Measurements from ENCODE around the gene CHML.

Gene CHML

DNA sequence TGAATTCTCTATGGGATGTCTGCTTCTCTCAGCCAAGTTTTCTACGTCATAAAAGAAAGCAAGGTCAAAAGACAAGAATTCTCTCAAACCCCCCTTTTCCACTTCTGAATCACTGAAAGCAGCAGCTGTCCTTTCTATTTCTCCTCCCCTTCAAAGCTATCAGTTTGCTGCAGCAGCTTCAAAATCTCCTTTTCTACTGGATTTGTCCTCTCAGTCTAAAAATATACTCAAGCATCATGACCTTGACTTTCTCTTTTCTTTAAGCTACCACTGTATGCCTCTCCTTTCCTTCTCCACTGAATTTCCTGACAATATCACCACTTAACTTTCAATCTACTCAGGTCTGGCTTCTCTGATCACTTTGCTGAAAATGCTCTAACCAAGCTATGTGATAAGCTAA lies 13.8 kb upstream of the CHML start:
- TF ChIP-seq FOXP2 (optimal IDR thresholded peaks at IDR 0.05; ENCODE audit: borderline replicate concordance, extremely low read depth, extremely low read length, insufficient read depth) (no peak), TAF1 (IDR thresholded peaks at IDR 0.05; ENCODE audit: borderline replicate concordance, insufficient read depth, low read length) (no peak), POLR2AphosphoS5 (IDR thresholded peaks at IDR 0.05; ENCODE audit: low read depth, low read length) (no peak), SIN3A (IDR thresholded peaks at IDR 0.05; ENCODE audit: borderline replicate concordance, insufficient read depth, low read length) (no peak)
- TF ChIP-seq, protein P1, sequence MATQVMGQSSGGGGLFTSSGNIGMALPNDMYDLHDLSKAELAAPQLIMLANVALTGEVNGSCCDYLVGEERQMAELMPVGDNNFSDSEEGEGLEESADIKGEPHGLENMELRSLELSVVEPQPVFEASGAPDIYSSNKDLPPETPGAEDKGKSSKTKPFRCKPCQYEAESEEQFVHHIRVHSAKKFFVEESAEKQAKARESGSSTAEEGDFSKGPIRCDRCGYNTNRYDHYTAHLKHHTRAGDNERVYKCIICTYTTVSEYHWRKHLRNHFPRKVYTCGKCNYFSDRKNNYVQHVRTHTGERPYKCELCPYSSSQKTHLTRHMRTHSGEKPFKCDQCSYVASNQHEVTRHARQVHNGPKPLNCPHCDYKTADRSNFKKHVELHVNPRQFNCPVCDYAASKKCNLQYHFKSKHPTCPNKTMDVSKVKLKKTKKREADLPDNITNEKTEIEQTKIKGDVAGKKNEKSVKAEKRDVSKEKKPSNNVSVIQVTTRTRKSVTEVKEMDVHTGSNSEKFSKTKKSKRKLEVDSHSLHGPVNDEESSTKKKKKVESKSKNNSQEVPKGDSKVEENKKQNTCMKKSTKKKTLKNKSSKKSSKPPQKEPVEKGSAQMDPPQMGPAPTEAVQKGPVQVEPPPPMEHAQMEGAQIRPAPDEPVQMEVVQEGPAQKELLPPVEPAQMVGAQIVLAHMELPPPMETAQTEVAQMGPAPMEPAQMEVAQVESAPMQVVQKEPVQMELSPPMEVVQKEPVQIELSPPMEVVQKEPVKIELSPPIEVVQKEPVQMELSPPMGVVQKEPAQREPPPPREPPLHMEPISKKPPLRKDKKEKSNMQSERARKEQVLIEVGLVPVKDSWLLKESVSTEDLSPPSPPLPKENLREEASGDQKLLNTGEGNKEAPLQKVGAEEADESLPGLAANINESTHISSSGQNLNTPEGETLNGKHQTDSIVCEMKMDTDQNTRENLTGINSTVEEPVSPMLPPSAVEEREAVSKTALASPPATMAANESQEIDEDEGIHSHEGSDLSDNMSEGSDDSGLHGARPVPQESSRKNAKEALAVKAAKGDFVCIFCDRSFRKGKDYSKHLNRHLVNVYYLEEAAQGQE (IDR thresholded peaks at IDR 0.05; ENCODE audit: insufficient read depth in 1 of 2, low read depth in 2 of 2, low read length in 2 of 2) = no peak

DNA sequence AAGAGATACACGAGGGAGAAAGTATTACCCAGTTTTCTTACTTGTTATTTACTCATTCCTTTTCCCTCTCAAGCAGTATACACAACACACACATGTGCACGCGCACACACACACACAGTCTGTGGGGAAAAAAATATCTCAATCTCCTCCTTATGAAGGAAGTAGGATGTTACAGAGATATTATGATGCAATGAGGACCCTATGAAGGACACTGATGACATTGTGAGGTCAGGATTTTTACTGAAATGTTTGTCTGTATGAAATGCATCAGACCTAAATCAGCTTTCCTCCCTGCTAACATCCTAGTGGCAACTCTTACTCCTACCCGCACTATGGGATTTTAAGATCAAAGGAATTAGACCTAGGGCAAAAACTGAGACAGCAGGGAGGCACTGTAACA lies 11.8 kb upstream of the CHML start, which contains the start of gene WDR64:
WDR64 (plus strand) TSS at position 270 of the 400 bp plus-strand sequence. CDS start 204 bp downstream, outside the sequence.
- TF ChIP-seq POLR2AphosphoS5 (IDR thresholded peaks at IDR 0.05; ENCODE audit: low read depth, low read length) = no peak
- TF ChIP-seq, protein P1 (IDR thresholded peaks at IDR 0.05; ENCODE audit: insufficient read depth in 1 of 2, low read depth in 2 of 2, low read length in 2 of 2) = no peak
- TF ChIP-seq FOXP2 (optimal IDR thresholded peaks at IDR 0.05; ENCODE audit: borderline replicate concordance, extremely low read depth, extremely low read length, insufficient read depth) = no peak
- TF ChIP-seq SIN3A (IDR thresholded peaks at IDR 0.05; ENCODE audit: borderline replicate concordance, insufficient read depth, low read length) = no peak
- no peak for TF ChIP-seq TAF1 (IDR thresholded peaks at IDR 0.05; ENCODE audit: borderline replicate concordance, insufficient read depth, low read length)

DNA sequence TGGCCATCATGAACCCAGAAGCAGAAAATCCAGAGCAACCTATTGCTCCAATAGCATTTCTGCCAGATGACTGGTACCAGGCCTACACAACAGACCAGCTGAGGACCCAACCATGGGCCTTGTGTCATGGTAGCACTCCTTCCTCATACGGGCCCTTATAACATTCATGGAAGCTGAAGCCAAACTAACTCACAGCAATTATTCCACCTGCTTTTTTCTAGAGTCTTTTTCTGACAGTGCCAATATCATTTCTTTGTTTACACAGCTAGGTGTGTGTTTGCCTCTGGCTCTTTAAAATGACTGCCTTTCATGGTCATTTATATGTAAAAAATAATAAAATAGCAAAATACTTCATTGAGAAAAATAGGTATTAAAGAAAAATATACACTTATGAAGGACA lies 8.0 kb upstream of the CHML start:
- TF ChIP-seq, protein P1 (IDR thresholded peaks at IDR 0.05; ENCODE audit: insufficient read depth in 1 of 2, low read depth in 2 of 2, low read length in 2 of 2) = no peak
- TF ChIP-seq FOXP2 (optimal IDR thresholded peaks at IDR 0.05; ENCODE audit: borderline replicate concordance, extremely low read depth, extremely low read length, insufficient read depth) = no peak

DNA sequence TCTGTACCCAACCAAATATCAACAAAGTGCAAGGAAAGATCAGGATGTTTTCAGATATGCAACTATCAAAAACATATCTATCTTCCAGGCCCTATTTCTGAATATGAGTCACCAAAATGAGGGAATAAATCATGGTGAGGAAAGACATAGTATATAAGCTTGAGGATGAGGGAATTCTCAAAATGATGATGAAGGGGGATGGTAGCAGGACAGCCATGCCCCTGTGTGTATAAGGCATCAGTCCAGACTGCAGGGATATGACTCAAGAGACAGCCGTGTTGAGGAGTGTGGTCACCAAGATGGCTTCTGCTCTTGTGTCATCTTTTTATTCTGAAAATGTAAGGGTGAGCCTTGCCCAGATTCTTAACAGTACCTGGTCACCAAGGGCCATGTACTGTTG lies 7.5 kb upstream of the CHML start:
- TF ChIP-seq, protein P1 (IDR thresholded peaks at IDR 0.05; ENCODE audit: insufficient read depth in 1 of 2, low read depth in 2 of 2, low read length in 2 of 2) = no peak
- no peak for TF ChIP-seq SIN3A (IDR thresholded peaks at IDR 0.05; ENCODE audit: borderline replicate concordance, insufficient read depth, low read length)
- TF ChIP-seq POLR2AphosphoS5 (IDR thresholded peaks at IDR 0.05; ENCODE audit: low read depth, low read length) = no peak
- TF ChIP-seq TAF1 (IDR thresholded peaks at IDR 0.05; ENCODE audit: borderline replicate concordance, insufficient read depth, low read length) = no peak
- TF ChIP-seq FOXP2 (optimal IDR thresholded peaks at IDR 0.05; ENCODE audit: borderline replicate concordance, extremely low read depth, extremely low read length, insufficient read depth) = no peak

DNA sequence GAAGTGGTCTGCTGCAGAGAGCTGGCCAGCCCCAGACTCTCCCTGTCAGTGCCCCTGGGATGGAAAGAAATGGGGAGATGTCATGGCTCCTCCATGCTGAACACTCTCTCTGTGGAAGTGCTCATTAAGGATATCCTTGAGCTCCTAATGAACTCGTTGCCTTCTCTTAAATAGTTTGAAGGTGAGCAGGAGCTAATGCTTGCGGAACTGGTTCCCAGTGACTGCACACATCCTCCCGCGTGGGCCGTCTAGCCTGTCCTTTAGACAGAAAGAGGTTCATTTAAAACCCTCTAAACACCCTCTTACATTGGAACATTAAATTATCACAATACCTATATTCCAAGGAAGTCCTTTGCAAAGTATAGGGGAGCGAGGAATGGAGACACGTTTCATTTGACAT lies 6.0 kb upstream of the CHML start:
- TF ChIP-seq FOXP2 (optimal IDR thresholded peaks at IDR 0.05; ENCODE audit: borderline replicate concordance, extremely low read depth, extremely low read length, insufficient read depth) (no peak), TAF1 (IDR thresholded peaks at IDR 0.05; ENCODE audit: borderline replicate concordance, insufficient read depth, low read length) (no peak), SIN3A (IDR thresholded peaks at IDR 0.05; ENCODE audit: borderline replicate concordance, insufficient read depth, low read length) (no peak), POLR2AphosphoS5 (IDR thresholded peaks at IDR 0.05; ENCODE audit: low read depth, low read length) (no peak)
- TF ChIP-seq, protein P1 (IDR thresholded peaks at IDR 0.05; ENCODE audit: insufficient read depth in 1 of 2, low read depth in 2 of 2, low read length in 2 of 2) = no peak
